ENCODE data around the gene ERVFRD-1.
"Not testable (repeated sequence)": the region's sequence is repeated elsewhere in the genome, so short reads cannot be mapped to it uniquely, and the experiment has no call there.

Gene ERVFRD-1

GRCh38 chr6:11093376-11093625, 18.2 kb downstream of the ERVFRD-1 start:
- ChIA-PET POLR2A (interaction anchor here (0.6 to 1.8 kb wide), 12 partner anchors 9 to 336 kb away, joined by 3 to 11 read pairs (median 4); partner anchors contain the start of gene NEDD9), CTCF (interaction anchor here (0.6 to 1.5 kb wide), 7 partner anchors 12 to 713 kb away, joined by 3 to 4 read pairs (median 3); no protein-coding TSS in a partner anchor)
- Histone ChIP-seq H3K36me3 (ENCODE audit: control insufficient read depth in 2 of 2, insufficient read depth in 1 of 2, low read length in 2 of 2) (peaks cover 0 to 6% of the 10 kb centered on the region in 2 experiments; a peak in 2 of 3 replicates), H3K4me3 (ENCODE audit: low read depth, low read length) (peak overlapping the region; percentile 98), H3K27ac (ENCODE audit: extremely low read depth, low read depth, low read length) (peak overlapping the region; percentile 92), H3K9me3 (ENCODE audit: control insufficient read depth, insufficient read depth, low read depth, low read length) (no peaks in the 10 kb centered on the region), H3K4me1 (ENCODE audit: control insufficient read depth, insufficient read depth, low read length) (peaks cover 4% of the 10 kb centered on the region; the same call in 1 of the 2 replicates)
- no peak for TF ChIP-seq ZNF335 (tag by site-specific recombination; conservative IDR thresholded peaks at IDR 0.05)
- peak; percentile 86 for TF ChIP-seq SCRT2 (tag by site-specific recombination; IDR thresholded peaks at IDR 0.05)

- H3K4me3 ChIP-seq (ENCODE audit: low read depth, low read length), result peak overlapping the region; percentile 98
- peak overlapping the region; percentile 92 for H3K27ac ChIP-seq (ENCODE audit: extremely low read depth, low read depth, low read length)
- H3K36me3 ChIP-seq (ENCODE audit: control insufficient read depth in 2 of 2, insufficient read depth in 1 of 2, low read length in 2 of 2), result peaks cover 0 to 6% of the 10 kb centered on the region in 2 experiments; a peak in 2 of 3 replicates
- peaks cover 4% of the 10 kb centered on the region; the same call in 1 of the 2 replicates for H3K4me1 ChIP-seq (ENCODE audit: control insufficient read depth, insufficient read depth, low read length)
- ChIA-PET POLR2A (interaction anchor here (0.6 to 1.8 kb wide), 11 partner anchors 9 to 206 kb away, joined by 3 to 11 read pairs (median 4); partner anchors contain the start of gene NEDD9), CTCF (interaction anchor here (0.6 to 1.5 kb wide), 6 partner anchors 11 to 713 kb away, joined by 3 to 4 read pairs (median 3); no protein-coding TSS in a partner anchor)
- H3K9me3 ChIP-seq (ENCODE audit: control insufficient read depth, insufficient read depth, low read depth, low read length), result no peaks in the 10 kb centered on the region
- no peak for TF ChIP-seq KLF1 (tag by site-specific recombination; IDR thresholded peaks at IDR 0.05)
- 0 out of 2 replicates have a peak, but pooled peaks have one; percentile 4 for TF ChIP-seq WT1 (tag by site-specific recombination; IDR thresholded peaks at IDR 0.05)
These were observed 18.7 kb downstream of the ERVFRD-1 start for GRCh38 chr6:11092668-11093375.

GRCh38 chr6:11091141-11091540, 20.4 kb downstream of the ERVFRD-1 start:
- POLR2A ChIA-PET; H3K4me1 ChIP-seq (ENCODE audit: control insufficient read depth, insufficient read depth, low read length); H3K27ac ChIP-seq (ENCODE audit: extremely low read depth, low read depth, low read length); H3K9me3 ChIP-seq (ENCODE audit: control insufficient read depth, insufficient read depth, low read depth, low read length); H3K4me3 ChIP-seq (ENCODE audit: low read depth, low read length); H3K36me3 ChIP-seq (ENCODE audit: control insufficient read depth in 2 of 2, insufficient read depth in 1 of 2, low read length in 2 of 2): not testable (repeated sequence)
- CTCF ChIA-PET, result interaction anchor here (1.1 to 2.0 kb wide), 2 partner anchors 136 to 405 kb away, joined by 4 to 6 read pairs; no protein-coding TSS in a partner anchor

- TF ChIP-seq KLF1 (tag by site-specific recombination; IDR thresholded peaks at IDR 0.05) (peak; percentile 94), ZNF132 (tag by site-specific recombination; IDR thresholded peaks at IDR 0.05; ENCODE audit: borderline replicate concordance) (no peak)
- ChIA-PET CTCF (interaction anchor here (2.0 kb wide), 1 partner anchor 135 kb away, joined by 4 read pairs; no protein-coding TSS in a partner anchor), POLR2A (interaction anchor here (0.7 kb wide), 1 partner anchor 331 kb away, joined by 8 read pairs; no protein-coding TSS in a partner anchor)
- Histone ChIP-seq H3K4me3 (ENCODE audit: low read depth, low read length) (no peak overlapping the region), H3K27ac (ENCODE audit: extremely low read depth, low read depth, low read length) (no peak overlapping the region), H3K4me1 (ENCODE audit: control insufficient read depth, insufficient read depth, low read length) (no peaks in the 10 kb centered on the region), H3K9me3 (ENCODE audit: control insufficient read depth, insufficient read depth, low read depth, low read length) (no peaks in the 10 kb centered on the region), H3K36me3 (ENCODE audit: control insufficient read depth in 2 of 2, insufficient read depth in 1 of 2, low read length in 2 of 2) (no peaks in the 10 kb centered on the region)
These were observed 21.8 kb downstream of the ERVFRD-1 start for GRCh38 chr6:11089695-11090094.

GRCh38 chr6:11087141-11087812, 24.2 kb downstream of the ERVFRD-1 start:
- POLR2A ChIA-PET, result not testable (repeated sequence)

GRCh38 chr6:11085758-11086435, 25.6 kb downstream of the ERVFRD-1 start:
- ChIA-PET CTCF (interaction anchor here (2.2 kb wide), 1 partner anchor 17 kb away, joined by 7 read pairs; no protein-coding TSS in a partner anchor), POLR2A (no interaction called here)
- TF ChIP-seq ZNF48 (tag by site-specific recombination; IDR thresholded peaks at IDR 0.05), result no peak
- no peak for TF ChIP-seq HOXD13 (CRISPR knock-in tag; IDR thresholded peaks at IDR 0.05; ENCODE audit: borderline replicate concordance)
- no peak for TF ChIP-seq KLF17 (tag by site-specific recombination; IDR thresholded peaks at IDR 0.05)
- TF ChIP-seq ZNF776 (tag by site-specific recombination; IDR thresholded peaks at IDR 0.05; ENCODE audit: borderline replicate concordance), result no peak
- no peak for TF ChIP-seq ZNF600 (tag by site-specific recombination; IDR thresholded peaks at IDR 0.05)
- no peak for TF ChIP-seq ZNF785 (tag by site-specific recombination; IDR thresholded peaks at IDR 0.05)
- TF ChIP-seq ZNF692 (tag by site-specific recombination; IDR thresholded peaks at IDR 0.05), result no peak
- no peak for TF ChIP-seq ZNF311 (tag by site-specific recombination; IDR thresholded peaks at IDR 0.05; ENCODE audit: borderline replicate concordance)
- TF ChIP-seq GFI1B (tag by site-specific recombination; IDR thresholded peaks at IDR 0.05), result no peak
- Histone ChIP-seq H3K36me3 (ENCODE audit: control insufficient read depth in 2 of 2, insufficient read depth in 1 of 2, low read length in 2 of 2) (no peaks in the 10 kb centered on the region), H3K4me1 (ENCODE audit: control insufficient read depth, insufficient read depth, low read length) (no peaks in the 10 kb centered on the region), H3K9me3 (ENCODE audit: control insufficient read depth, insufficient read depth, low read depth, low read length) (no peaks in the 10 kb centered on the region), H3K27ac (ENCODE audit: extremely low read depth, low read depth, low read length) (no peak overlapping the region), H3K4me3 (ENCODE audit: low read depth, low read length) (no peak overlapping the region)

More at GRCh38 chr6:11087141-11087812, 24.2 kb downstream of the ERVFRD-1 start:
- H3K36me3 ChIP-seq (ENCODE audit: control insufficient read depth in 2 of 2, insufficient read depth in 1 of 2, low read length in 2 of 2); H3K9me3 ChIP-seq (ENCODE audit: control insufficient read depth, insufficient read depth, low read depth, low read length); H3K4me3 ChIP-seq (ENCODE audit: low read depth, low read length); H3K27ac ChIP-seq (ENCODE audit: extremely low read depth, low read depth, low read length); H3K4me1 ChIP-seq (ENCODE audit: control insufficient read depth, insufficient read depth, low read length): not testable (repeated sequence)
- CTCF ChIA-PET, result interaction anchor here (1.2 to 2.2 kb wide), 2 partner anchors 19 to 49 kb away, joined by 3 to 7 read pairs; no protein-coding TSS in a partner anchor
